GM21723 (cell line): ENCODE measurements around the gene LRRC57.
"Not testable (repeated sequence)": the region's sequence is repeated elsewhere in the genome, so short reads cannot be mapped to it uniquely, and the experiment has no call there.

Experiments
- ATAC-seq: cut with Tn5 transposase; IDR thresholded peaks from one replicate; pipeline ENCODE4 v1.9.1; 2021; ENCODE audit warnings: mild to moderate bottlenecking, moderate library complexity; ENCODE audit not compliant: unreplicated experiment

The LRRC57 gene

GRCh38 chr15:42548249-42549031, at the start of gene LRRC57, which contains the start of gene HAUS2:
TSS of gene LRRC57 (minus strand) at chr15:42548793. CDS start at chr15:42548434, 359 bp downstream.
TSS of gene HAUS2 (plus strand) at chr15:42548838. CDS start at chr15:42548873, 35 bp downstream.
- peak; percentile 75 for ATAC-seq

- no peak for ATAC-seq
Observed at GRCh38 chr15:42595626-42596240, 47.1 kb upstream of the LRRC57 start.

- ATAC-seq: no peak
Observed at GRCh38 chr15:42594095-42594494, 45.5 kb upstream of the LRRC57 start.

DNA sequence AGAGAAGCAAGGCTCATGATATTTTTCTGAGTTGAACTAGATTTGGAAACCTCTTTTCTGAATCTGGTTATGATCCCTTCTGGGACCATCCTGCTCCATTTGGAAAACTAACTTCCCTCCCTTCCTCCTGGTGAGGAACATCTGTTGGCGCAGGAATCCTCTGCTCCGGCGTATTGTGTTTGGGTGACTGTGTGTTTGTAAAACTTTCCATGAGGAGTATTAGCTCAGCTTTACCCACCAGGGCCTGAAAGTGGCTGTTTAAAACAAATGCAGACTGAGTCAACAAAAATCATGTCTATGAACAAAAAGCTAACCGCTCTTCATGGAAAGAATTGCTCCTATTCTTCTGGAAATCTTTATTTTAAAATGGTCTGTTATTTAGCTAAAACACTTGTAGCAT, 44.5 kb upstream of the LRRC57 start:
- ATAC-seq: no peak

GRCh38 chr15:42592716-42593115, 44.1 kb upstream of the LRRC57 start:
- no peak for ATAC-seq

- ATAC-seq: no peak
Observed at GRCh38 chr15:42591238-42591934, 42.8 kb upstream of the LRRC57 start.

DNA sequence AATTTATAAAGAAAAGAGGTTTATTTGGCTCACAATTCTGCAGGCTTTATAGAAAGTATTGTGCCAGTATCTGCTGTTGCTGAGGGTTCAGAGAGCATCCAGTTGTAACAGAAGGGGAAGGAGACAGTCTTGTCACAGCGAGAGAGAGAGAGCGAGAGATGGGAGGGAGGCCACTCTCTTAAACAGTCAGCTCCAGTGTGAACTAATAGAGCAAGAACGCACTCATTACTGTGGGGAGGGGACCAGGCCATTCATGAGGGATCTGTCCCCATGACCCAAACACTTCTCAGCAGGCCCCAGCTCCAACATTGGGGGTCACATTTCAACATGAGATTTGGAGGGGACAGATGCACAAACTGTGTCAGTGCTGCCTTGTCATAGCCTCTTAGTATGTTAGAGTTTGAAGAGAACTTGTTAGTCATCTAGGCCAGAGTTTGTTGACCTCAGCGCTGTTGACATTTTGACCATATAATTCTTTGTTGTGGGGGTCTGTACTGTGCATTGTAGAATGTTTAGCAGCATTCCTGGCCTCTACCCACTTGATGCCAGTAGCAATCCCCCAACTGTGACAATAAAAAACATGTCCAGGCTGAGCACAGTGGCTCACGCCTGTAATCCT, 42.1 kb upstream of the LRRC57 start:
- ATAC-seq: no peak

- ATAC-seq: no peak
Observed at GRCh38 chr15:42584031-42584765, 35.6 kb upstream of the LRRC57 start.

DNA sequence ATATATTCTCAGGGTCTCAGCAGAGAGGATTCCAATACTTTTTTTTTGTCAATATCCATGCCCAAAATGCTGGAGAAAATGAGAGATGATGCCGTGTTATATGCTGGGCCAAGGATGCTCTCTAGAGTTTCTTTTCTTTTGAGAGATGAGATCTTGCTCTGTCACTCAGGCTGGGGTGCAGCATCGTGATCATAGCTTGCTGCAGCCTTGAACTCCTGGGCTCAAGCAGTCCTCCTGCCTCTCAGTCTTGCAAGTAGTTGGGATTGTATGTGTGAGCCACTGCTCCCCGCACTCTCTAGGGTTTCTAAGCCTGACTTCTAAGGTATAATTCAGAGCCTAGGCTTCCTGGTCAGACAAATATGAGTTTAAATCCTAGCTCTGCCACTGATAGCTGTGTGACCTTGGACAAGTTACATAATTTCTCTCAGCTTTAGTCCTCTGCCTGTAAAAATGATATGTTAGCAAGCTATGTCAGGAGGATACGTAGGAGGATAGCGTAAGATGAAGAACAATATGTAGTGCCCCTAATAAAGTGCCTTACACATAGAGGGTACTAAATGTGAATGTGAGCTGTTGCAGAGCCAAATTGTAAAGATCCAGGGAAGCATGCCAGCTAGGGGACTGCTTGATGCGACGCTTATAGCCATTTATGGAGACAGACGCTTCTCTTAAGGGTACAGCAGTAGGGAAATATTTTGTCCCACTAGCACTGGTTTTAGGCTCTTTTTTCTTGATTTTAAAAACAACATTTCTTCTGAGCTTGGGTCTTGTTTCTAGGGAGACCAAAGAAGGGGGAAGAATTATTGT, 34.2 kb upstream of the LRRC57 start:
- no peak for ATAC-seq

DNA sequence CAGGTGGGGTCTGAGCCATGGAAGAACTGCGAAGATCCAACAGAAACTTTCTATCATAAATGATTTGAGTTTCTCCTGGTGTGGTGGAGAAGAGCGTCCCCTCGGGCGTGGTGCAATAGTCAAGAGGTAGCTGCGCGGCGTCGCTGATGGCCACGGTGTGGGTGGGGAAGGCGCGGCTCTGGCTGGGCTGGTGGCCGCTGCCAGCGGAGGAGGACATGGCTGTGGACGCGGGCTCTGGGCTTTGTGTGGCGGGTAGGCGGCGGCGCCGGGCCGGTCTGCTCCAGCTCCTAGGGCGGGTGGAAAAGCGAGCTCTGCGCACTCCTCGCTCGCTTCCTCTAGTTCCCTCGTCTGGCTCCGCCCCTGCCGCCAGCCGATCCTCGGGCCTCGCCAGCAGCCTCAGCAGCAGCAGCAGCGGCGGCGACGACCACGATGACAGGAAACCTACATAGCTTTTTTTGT, 32.7 kb upstream of the LRRC57 start:
- ATAC-seq: peak; percentile 73

GRCh38 chr15:42578984-42579537, 30.5 kb upstream of the LRRC57 start:
- no peak for ATAC-seq

- ATAC-seq: no peak
Observed at GRCh38 chr15:42577514-42578031, 29.0 kb upstream of the LRRC57 start.

DNA sequence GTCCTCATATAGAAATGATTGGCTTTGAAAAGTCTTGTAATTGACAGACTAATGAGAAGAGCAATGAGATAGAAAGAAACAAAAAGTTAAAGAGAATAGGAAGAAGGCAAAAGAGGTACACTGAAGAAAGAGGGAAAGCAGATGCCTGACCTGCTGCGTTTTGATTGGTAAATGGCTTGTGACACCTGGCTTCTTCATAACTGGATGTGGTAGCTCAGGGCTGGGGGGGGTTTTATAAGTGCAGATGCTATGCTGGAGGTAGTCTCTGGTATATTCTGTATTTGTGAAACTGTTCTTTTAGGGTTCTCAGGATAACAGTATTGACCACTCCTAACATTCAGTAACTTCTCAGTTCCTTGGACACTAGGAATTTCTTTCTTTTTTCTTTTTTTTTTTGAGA, 28.2 kb upstream of the LRRC57 start:
- no peak for ATAC-seq

- no peak for ATAC-seq
Observed at GRCh38 chr15:42576040-42576594, 27.5 kb upstream of the LRRC57 start.

DNA sequence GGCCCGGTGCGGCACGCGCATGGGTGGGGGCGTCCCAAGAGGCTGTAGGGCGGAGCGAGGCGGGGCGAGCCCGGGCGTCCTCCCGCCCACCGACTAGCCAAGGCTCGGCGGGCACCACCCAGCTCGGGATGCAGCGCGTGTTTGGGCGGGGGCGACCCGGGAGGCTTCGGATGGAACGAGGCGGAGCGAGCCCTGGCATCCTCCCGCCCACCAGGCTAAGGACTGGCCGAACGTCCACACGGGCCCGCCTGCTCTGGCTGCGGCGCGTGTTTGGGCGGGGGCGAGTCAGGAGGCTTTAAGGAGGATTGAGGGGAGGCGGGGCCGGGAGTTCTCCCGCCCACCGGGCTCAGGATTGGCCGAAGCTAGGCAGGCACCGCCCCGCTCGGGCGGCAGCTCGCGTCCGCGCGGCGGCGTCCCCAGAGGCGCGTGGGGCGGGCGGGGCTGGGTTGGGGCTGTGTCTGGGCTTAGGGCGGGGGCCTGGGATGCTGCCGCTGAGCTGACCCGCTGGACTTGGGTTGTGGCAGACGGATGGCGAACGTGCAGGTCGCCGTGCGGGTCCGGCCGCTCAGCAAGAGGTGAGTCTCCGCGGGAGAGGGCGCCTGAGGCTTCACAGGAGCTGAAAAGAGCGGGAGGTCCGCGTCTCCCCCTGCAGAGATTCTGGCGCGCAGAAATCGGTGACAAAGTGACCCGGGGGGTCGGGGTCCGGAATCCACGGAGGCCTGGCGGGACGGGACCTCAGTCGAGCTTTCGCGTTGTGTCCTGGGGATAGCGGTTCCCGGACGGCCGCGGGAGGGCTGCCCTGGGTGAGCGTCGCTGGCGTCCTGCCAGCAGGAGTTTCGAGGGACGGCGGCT, 26.8 kb upstream of the LRRC57 start, which contains the start of gene STARD9:
Gene STARD9 (plus strand): TSS at position 419 of the 852 bp plus-strand sequence. CDS start 110 bp downstream, at position 529.
- peak; percentile 87 for ATAC-seq

DNA sequence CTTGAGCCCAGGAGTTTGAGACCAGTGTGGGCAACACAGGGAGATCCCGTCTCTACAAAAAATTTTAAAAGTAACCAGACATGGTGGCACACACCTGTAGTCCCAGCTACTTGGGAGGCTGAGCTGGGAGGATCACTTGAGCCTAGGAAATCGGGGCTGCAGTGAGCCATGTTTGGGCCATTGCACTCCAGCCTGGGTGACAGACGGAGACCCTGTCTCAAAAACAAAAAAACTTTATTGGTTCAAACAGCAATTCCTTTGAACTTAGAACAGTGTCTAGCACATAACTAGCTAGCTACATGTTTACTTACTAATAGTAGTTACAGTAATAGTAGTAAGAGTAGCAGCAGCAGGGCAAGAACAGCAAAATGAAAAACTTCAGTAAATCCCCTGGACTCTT, 10.1 kb upstream of the LRRC57 start:
- ATAC-seq: no peak

DNA sequence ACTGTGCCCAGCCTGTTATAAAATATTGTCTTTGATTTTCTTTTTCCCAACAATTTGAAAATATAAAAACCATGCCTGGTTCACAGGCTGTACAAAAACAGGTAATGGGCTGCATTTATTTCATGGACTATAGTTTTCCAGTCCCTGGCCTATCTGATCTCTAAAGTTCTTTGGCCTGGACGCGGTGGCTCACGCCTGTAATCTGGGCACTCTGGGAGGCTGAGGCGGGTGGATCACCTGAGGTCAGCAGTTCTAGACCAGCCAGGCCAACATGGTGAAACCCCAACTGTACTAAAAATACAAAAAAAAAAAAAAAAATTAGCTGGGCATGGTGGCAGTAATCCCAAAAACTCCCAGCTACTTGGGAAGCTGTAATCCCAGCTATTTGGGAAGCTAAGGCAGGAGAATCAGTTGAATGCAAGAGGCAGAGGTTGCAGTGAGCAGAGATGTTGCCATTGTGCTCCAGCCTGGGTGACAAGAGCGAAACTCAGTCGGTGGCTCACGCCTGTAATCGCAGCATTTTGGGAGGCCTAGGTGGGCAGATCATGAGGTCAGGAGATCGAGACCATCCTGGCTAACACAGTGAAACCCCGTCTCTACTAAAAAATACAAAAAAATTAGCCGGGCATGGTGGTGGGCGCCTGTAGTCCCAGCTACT, 8.1 kb upstream of the LRRC57 start:
- not testable (repeated sequence) for ATAC-seq
